Activated CD8-positive, alpha-beta memory T cell treated with anti-CD3 and anti-CD28 coated beads for 24 hours (primary cell): ENCODE results near the gene LDB2.
"Not testable (repeated sequence)": the region's sequence is repeated elsewhere in the genome, so short reads cannot be mapped to it uniquely, and the experiment has no call there.

Experiments
- DNase-seq: peaks from one replicate; pipeline ENCODE4 v3.0.0-alpha.2; 2020

The LDB2 gene

DNA sequence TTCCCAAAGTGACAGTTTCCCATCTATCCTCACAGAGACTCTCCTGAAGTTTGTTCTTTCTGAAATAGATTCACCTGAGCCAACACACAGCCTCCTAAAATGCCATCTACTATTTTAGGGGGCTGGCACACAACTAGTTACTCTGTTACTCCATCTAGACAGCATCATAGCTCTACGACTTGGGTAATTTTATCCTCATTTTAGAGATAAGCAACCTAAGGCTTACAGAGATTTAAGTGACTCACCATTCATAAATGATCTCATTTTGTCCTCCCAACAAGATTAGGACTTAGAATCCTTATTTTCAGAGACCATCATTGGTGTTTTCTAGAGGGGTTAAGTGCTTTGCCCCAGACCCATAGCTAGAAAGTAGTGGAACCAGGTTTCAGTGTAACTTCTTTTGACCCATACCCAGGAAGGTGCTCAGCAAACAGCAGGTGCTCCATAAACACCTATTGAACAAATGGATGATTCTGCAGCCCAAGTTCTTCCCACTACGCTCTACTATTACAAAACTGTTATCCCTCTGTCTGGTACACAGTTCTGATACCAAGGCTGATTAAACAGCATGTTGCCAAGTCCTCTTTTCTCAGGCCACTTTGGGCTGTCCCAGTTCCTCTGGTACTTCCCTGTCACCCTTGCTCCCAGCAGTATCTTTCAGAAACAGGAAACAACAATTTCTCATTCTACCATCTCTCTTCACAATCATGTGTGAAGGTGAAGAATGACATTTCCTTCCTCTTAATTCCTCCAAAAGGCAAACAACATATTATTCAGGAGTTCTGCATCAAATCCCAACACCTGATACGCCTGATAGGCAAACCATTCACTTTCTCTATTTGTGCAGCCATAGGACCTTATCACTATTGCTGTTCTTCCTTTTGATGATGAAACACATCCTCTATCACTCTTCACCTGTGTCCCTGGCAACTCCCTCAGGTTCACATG, 367.5 kb downstream of the LDB2 start:
- no peak for DNase-seq

DNA sequence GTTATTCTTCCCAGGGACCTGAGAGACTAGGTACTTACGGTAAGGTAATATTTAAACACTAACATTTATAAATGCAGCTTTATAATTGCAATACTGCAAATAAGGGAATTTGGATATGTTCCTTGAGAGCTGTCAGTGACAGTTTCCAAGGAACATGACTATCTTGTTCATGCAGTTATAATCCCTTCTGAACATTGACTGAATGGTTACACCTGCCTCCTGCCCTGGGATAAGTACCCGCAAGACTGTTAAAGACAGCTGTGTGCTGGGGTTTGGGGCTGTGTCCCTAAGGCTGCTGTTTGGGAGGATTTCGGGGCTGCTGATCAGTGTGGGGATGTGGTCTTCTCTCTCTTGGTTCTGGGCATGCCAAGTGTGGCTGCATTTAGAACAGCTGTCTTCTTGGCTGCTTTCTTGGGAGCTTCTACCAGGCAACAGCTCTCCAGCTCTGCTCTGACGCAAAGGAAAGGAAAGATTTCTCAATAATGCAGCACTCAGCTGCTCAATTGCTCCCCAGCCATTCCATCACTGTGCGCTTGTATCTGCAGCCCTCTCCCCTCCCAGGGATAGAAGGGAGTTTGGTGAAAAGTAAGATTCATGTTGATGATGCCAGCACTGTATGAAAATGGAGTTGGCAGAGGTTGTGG, 373.4 kb downstream of the LDB2 start:
- DNase-seq, result no peak

DNA sequence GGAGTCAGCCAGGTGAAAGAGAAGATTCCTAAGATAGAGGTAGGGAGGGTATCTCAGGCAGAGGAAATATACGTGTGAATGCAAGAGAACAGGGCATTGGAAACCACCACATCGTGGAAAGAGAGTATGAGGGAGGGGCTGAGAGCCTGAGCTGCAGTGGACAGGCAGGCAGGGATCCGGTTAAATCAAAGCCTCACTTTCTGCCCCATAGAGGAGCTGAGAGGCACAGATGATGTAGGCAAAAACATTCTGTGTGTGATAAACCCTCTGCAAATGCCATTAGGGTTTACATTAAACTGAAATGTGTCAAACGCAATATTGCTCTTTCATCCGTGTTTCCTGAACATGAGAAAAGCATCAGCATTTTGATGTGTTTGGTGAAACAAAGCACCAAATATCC, 374.0 kb downstream of the LDB2 start:
- DNase-seq, result no peak

DNA sequence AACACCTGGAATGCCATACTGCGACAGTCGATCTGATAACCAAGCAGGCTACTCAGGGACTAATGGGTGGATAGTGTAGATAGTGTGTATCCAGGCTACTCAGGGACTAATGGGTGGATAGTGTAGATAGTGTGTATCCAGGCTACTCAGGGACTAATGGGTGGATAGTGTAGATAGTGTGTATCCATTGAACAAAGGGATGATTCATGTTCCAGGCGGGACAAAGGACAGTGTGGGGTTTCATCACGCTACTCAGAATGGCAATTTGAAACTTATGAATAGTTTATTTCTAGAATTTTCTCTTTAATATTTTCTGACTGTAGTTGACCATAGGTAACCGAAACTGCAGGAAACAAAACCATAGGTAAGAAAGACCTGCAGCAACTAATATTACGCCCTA, 374.9 kb downstream of the LDB2 start:
- not testable (repeated sequence) for DNase-seq

DNA sequence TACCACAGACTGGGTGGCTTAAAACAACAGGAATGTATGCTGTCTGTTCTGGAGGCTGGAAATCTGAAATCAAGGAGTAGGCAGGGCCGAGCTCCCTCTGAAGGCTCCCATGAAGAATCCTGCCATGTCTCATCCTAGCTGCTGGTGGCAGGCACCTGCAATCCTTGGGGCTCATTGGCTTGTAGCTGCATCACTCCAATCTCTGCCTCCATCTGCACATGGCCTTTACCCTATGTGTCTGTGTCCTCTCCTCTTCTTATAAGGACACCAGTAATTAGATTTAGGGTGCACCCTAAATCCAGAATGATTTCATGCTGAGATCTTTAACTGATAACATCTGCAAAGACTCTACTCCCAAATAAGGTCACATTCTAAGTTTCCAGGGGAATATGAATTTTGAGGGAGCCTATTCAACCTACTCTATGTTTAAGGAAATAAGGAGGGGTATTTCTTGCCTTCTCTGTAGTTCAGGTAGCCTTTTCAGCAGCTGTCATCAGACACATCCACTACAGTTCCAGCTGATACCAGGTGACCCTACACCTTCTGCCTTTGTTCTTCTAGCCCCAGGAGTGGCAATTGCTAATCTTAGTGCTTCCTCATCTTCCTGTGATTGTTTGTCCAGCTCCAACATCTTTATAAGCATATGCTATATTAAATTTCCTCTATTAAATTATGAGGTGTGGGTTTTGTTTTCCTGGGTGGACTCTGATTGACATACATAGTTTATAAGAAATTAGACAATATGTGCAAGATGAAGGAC, 377.1 kb downstream of the LDB2 start:
- no peak for DNase-seq

DNA sequence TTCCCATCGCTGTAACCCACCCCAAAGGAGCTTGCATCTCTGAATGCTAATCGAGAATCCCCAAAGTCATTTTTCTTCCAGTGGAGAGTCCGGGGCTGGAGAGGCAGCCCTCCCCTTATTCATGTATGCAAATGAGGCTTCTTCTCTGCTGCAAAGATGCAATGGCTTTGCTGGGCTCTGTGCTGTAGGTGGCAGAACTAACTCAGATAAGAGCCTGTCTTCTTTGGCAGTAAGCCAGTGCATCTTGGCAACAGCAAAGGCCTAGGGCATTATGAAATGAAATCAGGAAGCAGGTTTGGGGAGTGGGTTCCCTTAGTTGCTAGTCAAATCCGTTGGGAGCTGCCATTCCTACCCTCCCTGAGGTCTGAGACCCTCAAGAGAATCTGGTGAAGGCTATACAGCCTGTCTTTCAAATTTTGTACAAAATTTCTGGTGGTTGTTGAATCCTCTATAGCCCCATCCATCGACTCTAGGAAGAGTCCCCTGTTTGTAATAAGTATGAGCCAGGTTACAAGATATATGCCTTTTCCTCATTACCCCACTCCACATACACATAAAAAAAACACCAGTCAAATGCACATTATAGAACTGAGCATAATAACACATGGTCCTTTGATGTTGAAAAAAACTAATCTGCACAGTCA, 381.5 kb downstream of the LDB2 start:
- no peak for DNase-seq

DNA sequence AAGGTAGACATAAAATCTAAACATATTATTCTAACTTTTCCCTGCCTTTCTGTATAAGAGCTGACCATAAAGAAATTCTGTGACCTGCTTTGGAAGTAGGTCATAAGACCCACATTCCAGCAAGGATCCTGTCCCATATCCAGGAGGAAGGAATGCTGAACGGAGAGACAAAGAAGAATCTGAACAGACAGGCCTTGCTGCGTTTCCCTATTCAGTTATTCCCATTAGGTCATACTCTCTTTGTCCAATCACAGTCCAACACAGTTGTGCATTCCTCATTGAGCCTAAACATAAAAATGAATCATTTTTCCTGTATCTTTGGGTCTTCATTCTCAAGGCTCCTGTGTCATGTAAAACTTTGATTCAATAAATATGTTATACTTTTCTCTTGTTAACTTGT, 384.6 kb downstream of the LDB2 start:
- DNase-seq, result no peak

DNA sequence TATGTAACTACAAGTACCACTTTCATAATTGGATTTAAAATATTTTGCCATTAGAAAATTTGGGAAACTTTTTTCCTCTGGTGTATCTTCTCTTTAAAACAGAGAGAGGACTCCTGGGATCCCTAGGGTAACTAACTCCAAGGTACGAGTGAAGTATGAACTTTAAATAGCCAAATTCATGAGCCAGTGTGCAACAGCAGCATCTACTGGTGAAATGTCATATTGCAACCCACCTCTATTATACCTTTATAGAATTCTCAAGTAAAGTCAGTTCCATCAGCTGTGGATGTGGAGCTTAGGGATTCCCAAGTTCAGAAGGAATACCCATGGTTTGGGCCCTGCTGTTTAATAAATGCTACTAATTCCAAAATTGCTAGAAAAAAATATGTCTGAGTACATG, 389.5 kb downstream of the LDB2 start:
- DNase-seq, result no peak

DNA sequence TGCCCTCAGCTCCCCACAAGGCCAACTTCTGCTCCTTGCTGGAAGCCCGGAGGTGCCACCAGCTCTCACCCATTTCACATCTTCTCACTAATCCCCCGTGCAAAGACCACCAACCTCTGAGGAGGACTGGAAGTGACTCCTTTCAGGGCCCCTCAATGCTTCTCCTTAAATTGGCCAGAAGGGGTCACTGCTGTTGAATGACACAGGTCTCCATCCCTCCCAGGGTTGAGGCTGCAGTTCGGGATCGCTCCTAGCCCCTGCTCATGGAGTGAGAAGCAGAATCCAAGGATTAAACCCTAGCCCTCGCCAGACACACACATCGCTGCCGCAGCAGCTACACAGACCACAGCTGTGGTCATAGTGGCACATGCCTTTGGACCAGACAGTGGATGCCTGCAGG, 392.7 kb downstream of the LDB2 start:
- DNase-seq, result no peak

DNA sequence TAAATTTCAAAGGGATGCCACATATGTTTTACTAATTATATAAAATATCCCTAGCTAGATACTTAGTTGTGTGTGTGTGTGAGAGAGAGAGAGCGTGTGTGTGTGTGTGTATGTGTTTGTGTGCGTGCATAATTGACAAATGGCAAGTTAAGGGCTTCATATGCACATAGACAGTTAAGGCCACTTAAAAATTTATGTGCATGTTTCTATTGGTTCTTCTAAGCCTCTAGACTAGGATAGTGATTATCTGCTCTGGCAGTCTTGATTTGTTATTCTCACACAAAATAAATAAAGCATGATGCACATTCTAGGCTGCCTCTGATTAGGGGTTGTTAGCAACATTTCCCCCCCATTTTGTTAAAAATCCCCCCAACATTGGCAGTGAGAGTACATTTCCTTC, 393.2 kb downstream of the LDB2 start:
- no peak for DNase-seq

DNA sequence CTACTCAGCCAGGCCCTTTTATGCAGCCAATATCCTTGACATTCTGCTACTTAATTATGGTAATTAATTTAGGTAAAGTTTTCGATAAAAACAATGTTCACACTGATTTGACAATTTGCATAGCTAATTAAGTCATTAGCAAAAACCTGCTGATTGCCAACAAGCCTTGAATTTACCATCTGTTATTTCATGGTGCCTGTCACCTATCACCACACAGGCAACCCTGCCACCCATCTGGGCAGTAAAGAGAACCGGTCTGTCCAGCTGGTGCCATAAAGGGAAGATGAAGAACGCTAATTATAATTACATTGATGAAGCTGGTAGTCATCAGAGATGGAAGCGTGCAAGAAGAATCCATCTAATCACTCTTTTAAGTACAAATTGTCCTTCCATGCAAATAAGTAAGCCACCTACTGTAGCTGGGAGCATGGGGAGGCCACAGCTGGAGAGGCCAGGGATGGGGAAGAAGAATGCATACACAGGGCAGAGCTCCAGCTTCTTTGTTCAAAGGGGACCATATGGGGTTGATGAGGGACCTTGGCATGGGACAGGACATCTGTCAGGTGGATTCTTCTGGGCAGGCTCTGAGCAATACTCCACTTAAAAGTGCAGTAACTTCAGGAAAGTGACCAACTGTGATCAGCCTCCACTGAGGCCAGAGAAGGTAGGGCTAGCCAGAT, 394.9 kb downstream of the LDB2 start:
- DNase-seq, result no peak

DNA sequence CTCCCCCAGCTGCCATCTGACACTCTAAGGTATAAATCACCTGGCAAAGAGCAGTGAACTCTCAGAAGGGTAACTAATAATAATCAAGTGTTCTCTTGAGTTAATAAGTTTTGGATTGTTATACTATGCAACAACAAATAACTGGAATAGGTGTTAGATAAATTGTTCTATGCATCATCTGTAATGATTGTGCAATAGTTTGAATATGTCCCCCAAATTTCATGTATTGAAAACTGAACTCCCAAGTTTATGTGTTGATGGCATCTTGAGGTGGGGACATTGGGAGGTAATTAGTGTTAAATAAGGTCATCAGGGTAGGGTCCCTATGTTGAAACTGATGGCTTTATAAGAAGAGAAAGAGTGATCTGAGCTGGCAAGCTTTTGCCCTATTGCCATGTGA, 399.5 kb downstream of the LDB2 start:
- DNase-seq, result no peak

DNA sequence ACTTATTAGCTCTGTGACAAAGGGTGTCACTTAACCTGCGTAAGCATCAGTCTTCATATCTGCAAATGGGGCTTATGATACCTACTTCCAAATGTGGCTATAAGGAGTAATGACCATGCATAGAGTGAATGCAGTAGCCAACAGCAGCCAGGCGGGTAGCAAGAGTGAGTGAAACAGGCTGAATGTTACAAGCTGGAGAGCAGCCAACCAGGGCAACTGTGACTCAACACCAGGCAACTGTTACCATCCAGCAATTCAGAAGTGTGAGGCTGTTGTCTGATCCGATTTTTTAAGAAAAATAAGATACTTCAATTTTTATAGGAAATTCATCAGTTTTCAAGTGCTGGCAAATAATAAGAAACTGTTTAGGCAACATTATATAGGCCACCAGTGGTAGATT, 401.9 kb downstream of the LDB2 start:
- DNase-seq, result no peak

DNA sequence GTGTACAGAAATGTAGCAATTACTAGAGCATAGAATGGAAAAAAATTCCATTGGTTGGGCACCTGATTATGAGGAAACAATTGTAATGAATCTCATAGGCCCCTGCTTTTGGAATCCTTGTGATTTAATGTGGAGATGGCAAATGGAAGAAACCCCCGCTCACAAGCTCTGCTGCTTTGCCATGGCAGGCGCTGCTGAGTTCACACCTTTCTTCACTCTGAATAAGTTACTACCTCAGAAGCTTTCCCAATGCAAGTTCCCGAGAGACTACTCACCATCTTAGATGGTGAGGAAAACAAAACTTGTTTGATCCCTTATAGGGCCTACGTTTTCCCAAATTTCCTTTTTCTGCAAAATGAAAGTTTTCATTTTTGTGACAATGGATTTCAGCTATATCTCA, 405.6 kb downstream of the LDB2 start:
- no peak for DNase-seq

DNA sequence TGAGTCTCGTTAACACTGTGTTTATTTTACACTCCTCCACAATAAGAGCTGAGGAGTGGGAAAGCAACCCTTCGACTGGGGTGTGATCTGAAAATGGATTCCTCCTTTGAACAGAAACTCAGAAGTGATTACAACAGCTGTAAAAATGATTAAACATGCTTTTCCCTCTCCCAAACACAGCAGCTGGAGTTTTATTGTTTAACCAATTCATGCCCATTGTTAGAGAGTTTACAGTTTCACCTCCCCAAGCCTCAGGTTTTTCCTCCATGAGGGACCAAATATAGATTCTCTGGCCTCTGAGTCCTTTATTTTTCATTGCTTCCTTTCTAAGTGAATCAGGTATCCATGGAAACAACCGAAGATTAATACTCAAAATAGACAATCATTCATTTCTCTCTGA, 409.2 kb downstream of the LDB2 start:
- DNase-seq, result no peak

DNA sequence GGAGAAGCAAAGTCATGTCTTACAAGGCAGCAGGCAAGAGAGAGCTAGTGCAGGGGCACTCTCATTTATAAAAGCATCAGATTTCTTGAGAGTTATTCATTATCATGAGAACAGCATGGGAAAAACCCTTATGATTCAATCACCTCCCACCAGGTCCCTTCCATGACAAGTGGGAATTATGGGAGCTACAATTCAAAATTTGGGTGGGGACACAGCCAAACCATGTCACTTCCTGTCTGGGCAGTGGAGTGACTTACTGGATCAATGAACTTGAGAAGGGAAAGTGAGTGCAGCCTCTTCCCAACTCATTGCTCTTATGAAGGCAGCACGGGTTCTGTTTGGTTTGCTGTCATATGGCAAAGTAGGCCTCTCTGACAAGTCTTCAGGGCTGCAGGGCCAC, 410.4 kb downstream of the LDB2 start:
- no peak for DNase-seq

DNA sequence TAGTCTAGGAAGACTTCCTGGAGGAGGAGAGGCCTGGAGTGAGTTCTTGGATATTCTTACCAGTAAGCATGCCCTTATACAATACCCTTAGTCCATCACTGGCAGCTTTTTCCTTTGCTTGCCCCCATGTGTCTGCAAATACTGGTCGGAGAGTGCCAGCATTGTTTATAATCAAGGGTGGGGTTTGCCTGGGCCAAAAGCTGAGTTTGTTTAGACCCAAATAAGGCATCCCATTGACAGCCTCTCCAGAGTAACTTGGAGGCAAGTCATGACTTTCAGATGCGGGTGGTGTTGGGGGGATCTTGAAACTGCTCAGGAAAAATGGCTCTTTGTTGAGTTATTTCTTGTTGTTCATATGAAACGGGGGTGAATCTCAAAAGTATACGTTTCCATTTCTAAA, 413.7 kb downstream of the LDB2 start:
- DNase-seq, result no peak

DNA sequence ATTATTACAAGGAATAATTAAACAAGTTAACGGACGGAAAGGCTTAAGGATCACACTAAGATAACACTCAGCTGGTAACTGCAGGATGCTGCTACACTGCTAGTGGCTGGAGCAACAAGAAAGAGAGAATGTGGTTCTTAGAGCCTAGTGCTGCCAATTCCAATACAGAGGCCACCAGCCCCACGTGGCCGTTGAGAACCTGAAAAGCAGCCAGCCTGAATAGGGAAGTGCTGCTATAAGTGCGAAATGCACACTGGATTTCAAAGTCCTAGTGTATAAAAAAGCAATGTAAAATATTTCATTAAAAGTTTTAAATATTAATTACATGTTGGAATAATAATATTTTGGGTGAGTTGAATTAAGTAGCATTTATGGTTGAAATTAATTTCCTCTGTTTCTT, 414.9 kb downstream of the LDB2 start:
- no peak for DNase-seq

DNA sequence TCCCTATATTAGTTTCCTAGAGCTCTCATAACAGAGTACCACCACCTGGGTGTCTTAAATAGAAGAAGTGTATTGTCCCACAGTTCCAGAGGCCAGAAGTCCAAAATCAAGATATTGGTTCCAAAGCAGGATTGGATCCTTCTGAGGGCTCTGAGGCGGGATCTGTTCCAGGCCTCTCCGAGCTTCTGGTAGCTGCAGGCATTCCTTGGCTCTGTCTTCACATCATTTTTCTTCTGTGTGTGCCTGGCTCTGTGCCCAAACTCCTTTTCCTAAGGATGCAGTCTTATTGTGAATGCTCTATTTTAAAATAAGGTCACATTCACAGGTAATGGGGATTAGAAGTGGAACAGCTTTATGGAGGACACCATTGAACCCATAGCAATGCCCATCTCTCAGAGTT, 418.4 kb downstream of the LDB2 start:
- no peak for DNase-seq

DNA sequence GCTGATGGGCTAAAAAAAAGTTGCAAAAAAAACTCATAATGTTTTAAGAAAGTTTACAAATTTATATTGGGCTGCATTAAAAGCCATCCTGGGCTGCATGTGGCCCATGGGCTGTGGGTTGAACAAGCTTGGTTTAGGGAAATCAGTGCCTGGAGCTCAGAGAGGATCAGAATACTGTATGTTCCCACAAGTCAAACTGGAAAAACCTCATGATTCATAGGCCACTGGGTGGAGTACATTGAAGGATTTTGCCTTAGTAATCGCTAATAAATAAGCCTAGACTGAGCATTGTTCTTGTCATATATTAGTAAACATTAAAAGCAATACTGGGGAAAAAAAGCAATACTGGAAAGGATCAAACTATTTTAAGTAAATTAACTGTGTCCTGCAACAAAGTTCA, 425.9 kb downstream of the LDB2 start:
- no peak for DNase-seq

DNA sequence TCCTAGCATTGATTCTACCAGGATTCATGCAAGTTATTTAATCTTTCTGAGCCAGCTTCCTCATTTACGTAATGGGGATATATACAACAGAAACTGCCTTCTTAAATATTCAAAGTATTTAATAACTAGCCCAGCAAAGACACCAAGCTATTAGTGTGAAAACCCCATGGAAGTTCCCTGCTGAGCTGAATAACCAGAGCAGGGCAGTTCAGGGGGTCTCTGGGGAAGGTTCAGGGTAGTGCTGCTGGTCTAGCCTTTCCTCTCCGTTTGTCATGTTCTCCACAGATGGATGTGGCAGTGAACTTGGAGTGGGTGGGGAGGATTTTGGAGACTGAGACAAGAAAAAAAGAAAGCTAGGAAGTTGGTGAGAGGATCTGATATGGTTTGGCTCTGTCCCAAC, 431.4 kb downstream of the LDB2 start:
- DNase-seq, result no peak

DNA sequence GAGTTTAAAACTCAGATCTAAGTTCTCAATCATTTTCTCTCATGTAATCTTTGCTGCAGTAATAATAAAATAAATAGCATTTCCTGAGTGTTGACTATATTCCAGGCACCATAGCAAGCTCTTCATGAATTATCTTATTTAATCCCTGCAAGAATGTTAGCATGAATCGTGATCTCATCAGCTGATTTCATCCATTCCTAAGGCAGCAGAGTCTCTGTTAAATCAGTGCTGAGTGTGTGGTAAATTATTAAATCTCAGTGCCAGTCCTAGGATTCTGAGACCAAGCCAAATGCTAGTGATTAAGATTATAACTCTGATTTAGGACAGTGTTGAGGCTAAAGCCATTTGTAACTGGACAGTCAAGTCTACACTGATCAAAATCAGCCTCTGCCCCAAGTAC, 431.9 kb downstream of the LDB2 start:
- DNase-seq, result no peak

DNA sequence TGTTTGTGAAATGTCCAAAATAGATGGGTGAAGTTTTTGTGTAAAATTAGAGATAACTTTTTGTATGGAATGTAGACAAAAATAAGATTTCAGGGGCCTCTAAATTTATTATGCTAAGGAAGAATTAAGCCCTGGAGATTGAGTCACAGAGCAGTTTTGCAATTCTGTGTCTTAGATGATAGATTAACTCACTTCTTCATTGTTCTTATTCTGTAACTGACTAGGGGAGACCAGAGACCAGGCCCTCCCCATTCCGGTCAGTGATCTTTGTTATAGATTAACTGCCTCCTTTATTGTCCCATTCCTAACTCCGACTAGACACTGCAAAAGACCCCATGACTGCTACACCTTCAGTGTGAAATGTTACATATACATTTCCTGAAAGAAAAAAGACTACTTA, 433.8 kb downstream of the LDB2 start:
- DNase-seq, result no peak
